ENCODE data around the gene SPECC1. TPM values are rescaled to one million over a fixed set of nuclear protein-coding genes. Genes with fewer than 3 reads are reported as not detected.
A peak's percentile ranks its signal among the peaks of the same experiment; 100 is the strongest.

The SPECC1 gene
- total and polyA plus RNA-seq, 2 donors (not counting 1 experiment from before 2014, with no cell fraction given), result 13.4 to 30.9 TPM

- Histone ChIP-seq H3K36me3 (ENCODE audit: control insufficient read depth, insufficient read depth, low read length) (no peaks in the 10 kb centered on the region), H3K9me3 (ENCODE audit: control insufficient read depth, insufficient read depth, low read depth, low read length) (no peaks in the 10 kb centered on the region), H4K20me1 (ENCODE audit: control insufficient read depth, extremely low read depth, insufficient read depth, low read length) (no peaks in the 10 kb centered on the region), H2AFZ (ENCODE audit: low read length) (no peak overlapping the region), H3K27me3 (ENCODE audit: control insufficient read depth, insufficient read depth, low read length) (peaks cover 2% of the 10 kb centered on the region), H3K9ac (ENCODE audit: insufficient read depth, low read length) (no peak overlapping the region), H3K4me2 (ENCODE audit: extremely low read depth, insufficient read depth, low read length) (no peak overlapping the region), H3K79me2 (ENCODE audit: control insufficient read depth, insufficient read depth, low read length) (no peaks in the 10 kb centered on the region), H3K4me1 (ENCODE audit: control insufficient read depth, extremely low read depth, insufficient read depth, low read length) (no peaks in the 10 kb centered on the region), H3K4me3 (replicated peaks in 1 of 4; ENCODE audit: control extremely low read depth in 1 of 4, insufficient read depth in 1 of 4, low read depth in 3 of 4, low read length in 4 of 4) (no peak overlapping the region), H3K27ac (ENCODE audit: insufficient read depth, low read length) (no peak overlapping the region)
- DNase-seq (ENCODE audit: low read depth in 2 of 2), result no peak
- TF ChIP-seq CTCF (conservative IDR thresholded peaks at IDR 0.05 in 1 of 2, IDR thresholded peaks at IDR 0.05 in 1 of 2; ENCODE audit: low read depth in 1 of 2, low read length in 2 of 2), result no peak
- no peak for TF ChIP-seq EZH2 (IDR thresholded peaks at IDR 0.05; ENCODE audit: low read length, missing control alignments)
Observed at GRCh38 chr17:20053361-20053964, 44.3 kb downstream of the SPECC1 start.

GRCh38 chr17:20059728-20060188 is 50.6 kb downstream of the SPECC1 start:
- TF ChIP-seq EZH2 (IDR thresholded peaks at IDR 0.05; ENCODE audit: low read length, missing control alignments) (no peak), CTCF (conservative IDR thresholded peaks at IDR 0.05 in 1 of 2, IDR thresholded peaks at IDR 0.05 in 1 of 2; ENCODE audit: low read depth in 1 of 2, low read length in 2 of 2) (no peak)
- peaks cover 11% of the 10 kb centered on the region for H3K4me1 ChIP-seq (ENCODE audit: control insufficient read depth, extremely low read depth, insufficient read depth, low read length)
- no peaks in the 10 kb centered on the region for H3K27me3 ChIP-seq (ENCODE audit: control insufficient read depth, insufficient read depth, low read length)
- H3K9ac ChIP-seq (ENCODE audit: insufficient read depth, low read length), result no peak overlapping the region
- no peak overlapping the region for H3K4me3 ChIP-seq (replicated peaks in 1 of 4; ENCODE audit: control extremely low read depth in 1 of 4, insufficient read depth in 1 of 4, low read depth in 3 of 4, low read length in 4 of 4)
- H3K4me2 ChIP-seq (ENCODE audit: extremely low read depth, insufficient read depth, low read length), result no peak overlapping the region
- no peaks in the 10 kb centered on the region for H3K9me3 ChIP-seq (ENCODE audit: control insufficient read depth, insufficient read depth, low read depth, low read length)
- H2AFZ ChIP-seq (ENCODE audit: low read length), result no peak overlapping the region
- no peaks in the 10 kb centered on the region for H3K36me3 ChIP-seq (ENCODE audit: control insufficient read depth, insufficient read depth, low read length)
- no peaks in the 10 kb centered on the region for H4K20me1 ChIP-seq (ENCODE audit: control insufficient read depth, extremely low read depth, insufficient read depth, low read length)
- no peaks in the 10 kb centered on the region for H3K79me2 ChIP-seq (ENCODE audit: control insufficient read depth, insufficient read depth, low read length)
- H3K27ac ChIP-seq (ENCODE audit: insufficient read depth, low read length), result no peak overlapping the region
- peak in 1 of 2 donors; percentile 11 for DNase-seq (ENCODE audit: low read depth in 2 of 2)

GRCh38 chr17:20063665-20064648 is 54.8 kb downstream of the SPECC1 start:
- no peak overlapping the region for H3K9ac ChIP-seq (ENCODE audit: insufficient read depth, low read length)
- H2AFZ ChIP-seq (ENCODE audit: low read length), result peak overlapping the region; percentile 43
- no peaks in the 10 kb centered on the region for H3K9me3 ChIP-seq (ENCODE audit: control insufficient read depth, insufficient read depth, low read depth, low read length)
- no peaks in the 10 kb centered on the region for H4K20me1 ChIP-seq (ENCODE audit: control insufficient read depth, extremely low read depth, insufficient read depth, low read length)
- TF ChIP-seq EZH2 (IDR thresholded peaks at IDR 0.05; ENCODE audit: low read length, missing control alignments) (no peak), CTCF (conservative IDR thresholded peaks at IDR 0.05 in 1 of 2, IDR thresholded peaks at IDR 0.05 in 1 of 2; ENCODE audit: low read depth in 1 of 2, low read length in 2 of 2) (no peak)
- peak overlapping the region; percentile 57 for H3K27ac ChIP-seq (ENCODE audit: insufficient read depth, low read length)
- peaks cover 18% of the 10 kb centered on the region for H3K4me1 ChIP-seq (ENCODE audit: control insufficient read depth, extremely low read depth, insufficient read depth, low read length)
- H3K27me3 ChIP-seq (ENCODE audit: control insufficient read depth, insufficient read depth, low read length), result no peaks in the 10 kb centered on the region
- H3K79me2 ChIP-seq (ENCODE audit: control insufficient read depth, insufficient read depth, low read length), result no peaks in the 10 kb centered on the region
- peak overlapping the region in 2 of 4 experiments; percentile 1 to 5 for H3K4me3 ChIP-seq (replicated peaks in 1 of 4; ENCODE audit: control extremely low read depth in 1 of 4, insufficient read depth in 1 of 4, low read depth in 3 of 4, low read length in 4 of 4)
- no peaks in the 10 kb centered on the region for H3K36me3 ChIP-seq (ENCODE audit: control insufficient read depth, insufficient read depth, low read length)
- peak; percentile 88 to 96 for DNase-seq (ENCODE audit: low read depth in 2 of 2)
- peak overlapping the region; percentile 36 for H3K4me2 ChIP-seq (ENCODE audit: extremely low read depth, insufficient read depth, low read length)

Measured in fibroblast of lung (primary cell).